Upper lobe of left lung (tissue), 4 donors: ENCODE measurements around the gene PCGF1.

Experiments used
- EP300 ChIP-seq, 4 donors: sonication (generic); formaldehyde crosslinking; IDR thresholded peaks; one replicate each; pipeline ENCODE4 v1.5.1; 2017; ENCODE audit warnings: antibody characterized with exemption in 4 of 4, control low read depth in 2 of 4
- POLR2A ChIP-seq, 4 donors: fragments of 450-650 bp; IDR thresholded peaks; one replicate each; pipeline ENCODE4 v1.5.1; 2016 to 2017; ENCODE audit warnings: antibody characterized with exemption in 4 of 4, mild to moderate bottlenecking in 2 of 4
- POLR2AphosphoS5 ChIP-seq, 2 donors: sonication (generic); formaldehyde crosslinking; IDR thresholded peaks; one replicate each; pipeline ENCODE4 v1.5.1; 2017; ENCODE audit warnings: antibody characterized with exemption in 2 of 2
- TF ChIP-seq, protein P1 (sequence below), 6 experiments: fragments of 450-650 bp in 4 of 6; fragments of 200-600 bp in 2 of 6; sonication (generic) in 2 of 6; IDR thresholded peaks; one replicate each; pipeline ENCODE4 v1.5.1; 2016 to 2019; ENCODE audit warnings: antibody characterized with exemption in 6 of 6

DNA sequence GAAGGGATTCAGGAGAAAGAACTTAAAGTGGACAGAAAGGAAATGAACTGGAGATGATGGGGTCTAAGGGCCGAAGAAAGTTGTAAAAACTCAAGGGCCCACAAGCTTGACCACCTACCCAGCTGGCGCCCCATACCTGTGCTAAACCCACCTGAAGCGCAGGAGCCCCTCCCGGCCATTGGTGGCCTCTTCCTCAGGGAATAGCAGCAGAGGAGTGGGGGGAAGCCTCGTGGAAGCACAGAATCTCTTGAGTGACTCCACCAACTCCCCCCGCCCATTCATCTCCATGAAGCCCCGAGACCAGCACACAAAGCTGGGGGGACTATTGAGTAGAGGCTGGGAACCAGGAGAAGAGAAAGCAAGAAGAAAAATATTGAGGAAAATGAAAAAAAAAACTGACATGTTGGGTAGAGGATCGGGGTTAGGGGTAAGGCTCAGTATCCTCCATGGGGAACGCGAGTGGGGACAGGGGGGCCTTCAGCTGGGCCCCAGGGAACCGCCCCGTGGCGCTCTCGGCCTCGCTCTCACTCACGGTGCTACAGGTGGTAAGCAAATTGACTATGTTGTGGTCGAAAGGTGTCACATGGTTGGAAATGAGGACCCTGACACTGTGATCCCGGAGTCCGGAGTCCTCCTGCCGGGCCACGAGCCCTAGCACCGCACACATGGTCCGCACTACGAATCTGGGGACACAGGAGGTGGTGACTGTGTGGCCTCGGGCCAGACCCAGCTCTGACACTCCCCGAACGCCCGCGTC lies 21.3 kb upstream of the PCGF1 start:
- TF ChIP-seq, protein P1, sequence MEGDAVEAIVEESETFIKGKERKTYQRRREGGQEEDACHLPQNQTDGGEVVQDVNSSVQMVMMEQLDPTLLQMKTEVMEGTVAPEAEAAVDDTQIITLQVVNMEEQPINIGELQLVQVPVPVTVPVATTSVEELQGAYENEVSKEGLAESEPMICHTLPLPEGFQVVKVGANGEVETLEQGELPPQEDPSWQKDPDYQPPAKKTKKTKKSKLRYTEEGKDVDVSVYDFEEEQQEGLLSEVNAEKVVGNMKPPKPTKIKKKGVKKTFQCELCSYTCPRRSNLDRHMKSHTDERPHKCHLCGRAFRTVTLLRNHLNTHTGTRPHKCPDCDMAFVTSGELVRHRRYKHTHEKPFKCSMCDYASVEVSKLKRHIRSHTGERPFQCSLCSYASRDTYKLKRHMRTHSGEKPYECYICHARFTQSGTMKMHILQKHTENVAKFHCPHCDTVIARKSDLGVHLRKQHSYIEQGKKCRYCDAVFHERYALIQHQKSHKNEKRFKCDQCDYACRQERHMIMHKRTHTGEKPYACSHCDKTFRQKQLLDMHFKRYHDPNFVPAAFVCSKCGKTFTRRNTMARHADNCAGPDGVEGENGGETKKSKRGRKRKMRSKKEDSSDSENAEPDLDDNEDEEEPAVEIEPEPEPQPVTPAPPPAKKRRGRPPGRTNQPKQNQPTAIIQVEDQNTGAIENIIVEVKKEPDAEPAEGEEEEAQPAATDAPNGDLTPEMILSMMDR (IDR thresholded peaks at IDR 0.05): no peak
- TF ChIP-seq POLR2AphosphoS5 (IDR thresholded peaks at IDR 0.05) (no peak), EP300 (IDR thresholded peaks at IDR 0.05) (no peak), POLR2A (IDR thresholded peaks at IDR 0.05) (no peak)
